ENCODE measurements around the gene IL6.
"Not testable (repeated sequence)": the region's sequence is repeated elsewhere in the genome, so short reads cannot be mapped to it uniquely, and the experiment has no call there.

IL6 gene

DNA sequence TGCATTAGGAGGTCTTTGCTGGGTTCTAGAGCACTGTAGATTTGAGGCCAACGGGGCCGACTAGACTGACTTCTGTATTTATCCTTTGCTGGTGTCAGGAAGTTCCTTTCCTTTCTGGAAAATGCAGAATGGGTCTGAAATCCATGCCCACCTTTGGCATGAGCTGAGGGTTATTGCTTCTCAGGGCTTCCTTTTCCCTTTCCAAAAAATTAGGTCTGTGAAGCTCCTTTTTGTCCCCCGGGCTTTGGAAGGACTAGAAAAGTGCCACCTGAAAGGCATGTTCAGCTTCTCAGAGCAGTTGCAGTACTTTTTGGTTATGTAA is 675 bp downstream of the IL6 start:
- DNase-seq (ENCODE audit: low spot score): no peak

DNA sequence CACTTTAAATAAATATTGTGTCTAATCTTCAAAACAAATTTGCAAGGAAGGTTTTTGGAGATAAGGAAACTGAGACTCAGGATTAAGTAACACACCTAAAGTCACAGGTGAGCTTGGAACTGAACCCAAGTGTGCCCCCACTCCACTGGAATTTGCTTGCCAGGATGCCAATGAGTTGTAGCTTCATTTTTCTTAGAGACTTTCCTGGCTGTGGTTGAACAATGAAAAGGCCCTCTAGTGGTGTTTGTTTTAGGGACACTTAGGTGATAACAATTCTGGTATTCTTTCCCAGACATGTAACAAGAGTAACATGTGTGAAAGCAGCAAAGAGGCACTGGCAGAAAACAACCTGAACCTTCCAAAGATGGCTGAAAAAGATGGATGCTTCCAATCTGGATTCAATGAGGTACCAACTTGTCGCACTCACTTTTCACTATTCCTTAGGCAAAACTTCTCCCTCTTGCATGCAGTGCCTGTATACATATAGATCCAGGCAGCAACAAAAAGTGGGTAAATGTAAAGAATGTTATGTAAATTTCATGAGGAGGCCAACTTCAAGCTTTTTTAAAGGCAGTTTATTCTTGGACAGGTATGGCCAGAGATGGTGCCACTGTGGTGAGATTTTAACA is 1.5 kb downstream of the IL6 start:
- peak; percentile 65 for DNase-seq (ENCODE audit: low spot score)

DNA sequence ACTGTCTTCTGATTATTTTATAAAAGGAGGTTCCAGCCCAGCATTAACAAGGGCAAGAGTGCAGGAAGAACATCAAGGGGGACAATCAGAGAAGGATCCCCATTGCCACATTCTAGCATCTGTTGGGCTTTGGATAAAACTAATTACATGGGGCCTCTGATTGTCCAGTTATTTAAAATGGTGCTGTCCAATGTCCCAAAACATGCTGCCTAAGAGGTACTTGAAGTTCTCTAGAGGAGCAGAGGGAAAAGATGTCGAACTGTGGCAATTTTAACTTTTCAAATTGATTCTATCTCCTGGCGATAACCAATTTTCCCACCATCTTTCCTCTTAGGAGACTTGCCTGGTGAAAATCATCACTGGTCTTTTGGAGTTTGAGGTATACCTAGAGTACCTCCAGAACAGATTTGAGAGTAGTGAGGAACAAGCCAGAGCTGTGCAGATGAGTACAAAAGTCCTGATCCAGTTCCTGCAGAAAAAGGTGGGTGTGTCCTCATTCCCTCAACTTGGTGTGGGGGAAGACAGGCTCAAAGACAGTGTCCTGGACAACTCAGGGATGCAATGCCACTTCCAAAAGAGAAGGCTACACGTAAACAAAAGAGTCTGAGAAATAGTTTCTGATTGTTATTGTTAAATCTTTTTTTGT is 2.3 kb downstream of the IL6 start:
- no peak for DNase-seq (ENCODE audit: low spot score)

DNA sequence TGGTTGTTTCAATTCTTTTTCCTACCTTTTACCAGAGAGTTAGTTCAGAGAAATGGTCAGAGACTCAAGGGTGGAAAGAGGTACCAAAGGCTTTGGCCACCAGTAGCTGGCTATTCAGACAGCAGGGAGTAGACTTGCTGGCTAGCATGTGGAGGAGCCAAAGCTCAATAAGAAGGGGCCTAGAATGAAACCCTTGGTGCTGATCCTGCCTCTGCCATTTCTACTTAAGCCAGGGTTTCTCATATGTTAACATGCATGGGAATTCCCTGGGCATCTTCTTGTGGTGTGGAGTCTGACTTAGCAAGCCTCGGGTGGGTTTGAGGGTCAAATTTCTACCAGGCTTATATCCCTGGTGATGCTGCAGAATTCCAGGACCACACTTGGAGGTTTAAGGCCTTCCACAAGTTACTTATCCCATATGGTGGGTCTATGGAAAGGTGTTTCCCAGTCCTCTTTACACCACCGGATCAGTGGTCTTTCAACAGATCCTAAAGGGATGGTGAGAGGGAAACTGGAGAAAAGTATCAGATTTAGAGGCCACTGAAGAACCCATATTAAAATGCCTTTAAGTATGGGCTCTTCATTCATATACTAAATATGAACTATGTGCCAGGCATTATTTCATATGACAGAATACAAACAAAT is 3.2 kb downstream of the IL6 start:
- no peak for DNase-seq (ENCODE audit: low spot score)

DNA sequence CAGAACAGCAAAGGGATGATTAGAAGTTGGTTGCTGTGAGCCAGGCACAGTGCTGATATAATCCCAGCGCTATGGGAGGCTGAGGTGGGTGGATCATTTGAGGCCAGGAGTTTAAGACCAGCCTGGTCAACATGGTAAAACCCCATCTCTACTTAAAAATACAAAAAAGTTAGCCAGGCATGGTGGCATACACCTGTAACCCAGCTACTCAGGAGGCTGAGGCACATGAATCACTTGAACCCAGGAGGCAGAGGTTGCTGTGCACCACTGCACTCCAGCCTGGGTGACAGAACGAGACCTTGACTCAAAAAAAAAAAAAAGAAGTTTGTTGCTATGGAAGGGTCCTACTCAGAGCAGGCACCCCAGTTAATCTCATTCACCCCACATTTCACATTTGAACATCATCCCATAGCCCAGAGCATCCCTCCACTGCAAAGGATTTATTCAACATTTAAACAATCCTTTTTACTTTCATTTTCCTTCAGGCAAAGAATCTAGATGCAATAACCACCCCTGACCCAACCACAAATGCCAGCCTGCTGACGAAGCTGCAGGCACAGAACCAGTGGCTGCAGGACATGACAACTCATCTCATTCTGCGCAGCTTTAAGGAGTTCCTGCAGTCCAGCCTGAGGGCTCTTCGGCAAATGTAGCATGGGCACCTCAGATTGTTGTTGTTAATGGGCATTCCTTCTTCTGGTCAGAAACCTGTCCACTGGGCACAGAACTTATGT is 4.1 kb downstream of the IL6 start:
- DNase-seq (ENCODE audit: low spot score): no peak

DNA sequence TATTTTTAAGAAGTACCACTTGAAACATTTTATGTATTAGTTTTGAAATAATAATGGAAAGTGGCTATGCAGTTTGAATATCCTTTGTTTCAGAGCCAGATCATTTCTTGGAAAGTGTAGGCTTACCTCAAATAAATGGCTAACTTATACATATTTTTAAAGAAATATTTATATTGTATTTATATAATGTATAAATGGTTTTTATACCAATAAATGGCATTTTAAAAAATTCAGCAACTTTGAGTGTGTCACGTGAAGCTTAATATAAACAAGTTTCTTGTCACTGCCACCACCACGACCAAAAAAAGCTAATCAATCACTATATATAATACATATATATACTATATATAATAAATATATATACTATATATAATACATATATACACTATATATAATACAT is 4.8 kb downstream of the IL6 start:
- no peak for DNase-seq (ENCODE audit: low spot score)

DNA sequence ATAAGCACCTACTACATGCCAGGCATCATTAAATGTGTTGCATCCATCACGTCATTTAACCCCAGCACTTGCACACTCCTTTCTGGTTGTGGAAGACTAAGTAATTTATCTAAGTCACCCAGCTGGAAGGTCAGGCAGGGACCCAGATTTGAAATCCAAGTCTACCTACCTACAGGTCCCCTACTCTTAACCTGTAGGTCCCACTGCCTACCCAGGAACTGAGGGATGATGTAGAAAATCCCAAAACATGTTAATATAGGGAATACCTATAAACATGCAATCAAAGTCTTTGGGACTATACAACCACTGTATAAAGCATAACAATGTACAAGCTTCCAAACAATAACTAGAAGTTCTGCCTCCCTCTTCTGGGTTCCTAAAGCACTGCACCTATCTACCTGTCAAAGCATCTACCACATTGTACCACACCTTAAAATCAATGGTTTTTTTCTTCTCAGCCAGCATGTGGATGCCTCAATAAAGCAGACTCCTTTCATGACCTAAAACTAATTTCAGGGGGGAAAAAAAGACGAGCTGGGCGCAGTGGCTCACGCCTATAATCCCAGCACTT is 5.6 kb downstream of the IL6 start:
- DNase-seq (ENCODE audit: low spot score): no peak

DNA sequence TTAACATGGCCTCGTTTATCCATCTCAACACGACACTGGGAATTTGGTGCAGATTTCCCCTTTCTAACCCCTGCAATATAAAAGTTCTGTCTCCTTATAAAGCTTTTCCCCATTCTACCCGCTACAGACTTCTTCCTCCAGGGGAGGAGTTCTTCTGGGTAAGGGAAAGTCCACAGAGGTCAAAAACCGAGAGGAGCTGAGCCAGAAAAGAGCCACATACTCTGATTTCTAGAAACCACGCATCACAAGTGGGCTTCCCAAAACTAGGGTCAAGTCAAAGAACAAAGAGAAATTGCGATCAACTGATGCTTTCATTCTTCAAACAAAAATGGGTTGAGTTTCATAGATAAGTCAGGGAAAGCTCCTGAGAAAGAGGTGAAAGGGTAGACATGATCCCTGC is 6.8 kb downstream of the IL6 start:
- DNase-seq (ENCODE audit: low spot score): no peak

DNA sequence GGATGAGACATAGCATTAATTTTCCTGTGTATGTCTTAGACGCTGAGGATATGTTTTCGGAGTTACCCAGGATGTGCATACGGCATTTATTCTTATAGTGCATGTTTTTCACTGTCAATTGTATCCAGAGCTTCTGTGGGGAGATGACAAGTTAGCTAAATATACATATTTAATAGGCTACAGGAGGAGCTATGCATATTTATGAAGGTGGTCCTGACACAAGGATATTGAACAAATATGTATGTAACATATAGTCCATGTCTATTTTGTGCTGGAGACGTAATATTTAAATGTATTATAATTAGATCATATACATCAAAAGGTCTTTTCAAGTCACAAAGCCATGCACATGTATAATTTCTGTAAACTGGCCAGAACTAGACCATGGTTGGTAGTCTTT is 16.0 kb downstream of the IL6 start:
- DNase-seq (ENCODE audit: low spot score): no peak

DNA sequence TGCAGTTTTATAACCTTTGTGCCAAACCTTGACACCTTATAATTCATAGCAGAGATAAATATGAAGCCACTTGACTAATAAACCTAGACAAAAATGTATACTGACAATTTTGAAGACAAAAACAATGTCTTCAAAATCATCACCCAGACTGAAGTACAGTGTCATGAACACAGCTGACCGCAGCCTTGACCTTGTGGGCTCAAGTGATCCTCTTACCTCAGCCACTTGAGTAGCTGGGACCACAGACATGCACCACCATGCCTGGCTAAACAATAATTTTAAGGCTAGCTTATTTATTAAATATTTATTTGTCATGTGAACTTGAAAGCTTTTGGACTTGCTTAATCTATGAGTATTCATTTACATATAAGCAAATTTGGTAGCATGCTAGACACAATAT is 24.3 kb downstream of the IL6 start:
- DNase-seq (ENCODE audit: low spot score): no peak

DNA sequence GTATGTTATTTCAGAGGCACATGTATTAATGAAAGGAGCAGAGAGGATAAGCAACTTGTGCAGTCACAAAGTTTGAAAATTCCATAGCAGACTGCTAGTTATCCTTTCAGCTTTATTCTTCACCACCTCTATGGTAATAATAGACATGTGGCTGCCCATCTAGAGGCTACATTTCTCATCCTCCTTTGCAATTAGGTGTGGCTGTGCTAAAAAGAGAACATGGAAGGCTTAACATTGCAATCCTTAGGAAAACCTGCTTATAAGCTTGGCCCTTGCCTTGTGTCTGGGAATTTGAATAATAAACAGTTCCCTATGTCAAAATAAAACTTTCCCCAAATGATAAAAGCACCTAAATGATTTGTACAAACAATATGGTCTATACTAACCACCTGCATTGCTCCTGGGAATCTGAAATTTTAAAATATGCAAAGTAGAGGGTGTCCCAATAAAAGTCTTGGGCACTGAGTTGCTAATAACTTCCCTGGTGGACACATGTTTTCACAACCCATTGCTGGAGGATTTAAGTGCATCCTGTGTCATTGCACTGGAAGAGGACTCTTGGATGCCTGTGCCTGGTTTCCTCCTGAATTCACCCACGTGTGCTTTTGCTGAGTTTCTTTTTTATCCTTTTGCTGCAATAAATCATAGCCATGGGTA is 30.5 kb downstream of the IL6 start:
- DNase-seq (ENCODE audit: low spot score): no peak

DNA sequence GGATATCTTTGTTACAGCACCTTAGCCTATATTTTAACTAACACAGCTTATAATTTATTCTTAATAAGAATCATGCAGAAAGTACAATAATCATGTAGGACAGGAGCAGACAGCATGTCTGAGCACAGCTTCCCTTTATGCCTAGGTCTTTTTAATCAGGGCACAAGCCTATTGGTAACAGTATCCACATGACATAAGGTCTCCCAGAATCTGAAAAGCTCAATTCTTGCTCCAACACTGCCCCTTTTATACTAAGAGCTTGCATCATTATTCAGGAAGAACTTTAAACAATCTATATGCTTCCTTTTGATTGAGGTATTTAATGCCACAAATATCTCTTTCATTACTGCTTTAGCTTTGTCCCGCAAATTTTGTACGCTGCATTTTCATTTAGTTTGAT is 31.6 kb downstream of the IL6 start:
- DNase-seq (ENCODE audit: low spot score): no peak

DNA sequence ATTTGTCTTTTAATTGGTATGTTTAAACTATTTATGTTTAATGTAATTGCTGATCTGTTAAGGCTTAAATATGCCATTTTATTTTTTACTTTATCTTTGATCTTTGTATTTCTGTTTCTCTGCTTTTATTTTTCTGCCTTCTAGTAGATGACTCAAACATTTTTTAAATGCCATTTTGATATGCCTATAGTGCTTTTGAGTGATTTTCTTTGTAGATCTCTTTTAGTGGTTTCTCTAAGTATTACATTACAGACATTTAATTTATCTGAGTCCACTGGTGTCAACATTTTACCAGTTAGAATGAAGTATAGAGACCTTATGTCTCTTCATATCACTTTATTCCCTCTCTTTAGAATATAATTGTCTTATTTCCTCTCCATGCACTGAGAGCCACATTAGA is 32.7 kb downstream of the IL6 start:
- DNase-seq (ENCODE audit: low spot score): no peak

DNA sequence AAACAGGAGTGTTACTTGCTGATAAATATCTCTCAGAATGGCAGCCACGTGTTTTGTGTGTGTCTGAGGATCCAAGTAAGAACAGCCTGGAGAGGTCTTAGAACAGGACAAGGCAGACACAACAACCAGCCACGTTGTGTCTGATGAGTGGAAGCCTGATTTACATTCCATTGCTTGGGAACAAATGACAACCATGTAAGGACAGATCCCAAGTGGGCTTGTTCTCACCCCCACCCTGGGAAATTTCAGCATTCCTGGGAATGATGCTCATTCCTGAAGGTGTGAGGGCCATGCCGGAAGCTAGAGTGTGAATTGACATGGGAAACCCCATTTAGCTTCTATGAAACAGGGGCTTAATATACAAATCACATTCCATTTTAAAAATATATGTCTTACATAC is 35.9 kb downstream of the IL6 start:
- DNase-seq (ENCODE audit: low spot score): no peak

DNA sequence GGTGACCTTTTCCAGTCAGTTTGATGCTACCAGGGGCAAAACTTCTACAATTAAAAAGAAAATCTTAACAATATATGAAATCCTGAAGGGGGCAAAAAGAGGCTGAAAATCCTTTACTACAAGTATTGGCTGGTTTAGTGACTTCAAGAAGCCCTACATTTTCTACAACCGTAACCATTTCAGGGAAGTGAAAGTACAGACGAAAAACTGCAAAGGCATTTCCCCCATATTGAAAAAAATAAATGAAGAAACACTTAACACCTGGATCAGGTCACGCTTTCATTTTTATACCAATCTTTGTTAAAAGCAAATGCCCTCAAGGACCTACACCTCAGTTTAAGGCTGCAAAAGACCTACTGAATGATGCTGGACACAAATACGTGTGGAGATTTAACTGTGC is 38.6 kb downstream of the IL6 start:
- no peak for DNase-seq (ENCODE audit: low spot score)

DNA sequence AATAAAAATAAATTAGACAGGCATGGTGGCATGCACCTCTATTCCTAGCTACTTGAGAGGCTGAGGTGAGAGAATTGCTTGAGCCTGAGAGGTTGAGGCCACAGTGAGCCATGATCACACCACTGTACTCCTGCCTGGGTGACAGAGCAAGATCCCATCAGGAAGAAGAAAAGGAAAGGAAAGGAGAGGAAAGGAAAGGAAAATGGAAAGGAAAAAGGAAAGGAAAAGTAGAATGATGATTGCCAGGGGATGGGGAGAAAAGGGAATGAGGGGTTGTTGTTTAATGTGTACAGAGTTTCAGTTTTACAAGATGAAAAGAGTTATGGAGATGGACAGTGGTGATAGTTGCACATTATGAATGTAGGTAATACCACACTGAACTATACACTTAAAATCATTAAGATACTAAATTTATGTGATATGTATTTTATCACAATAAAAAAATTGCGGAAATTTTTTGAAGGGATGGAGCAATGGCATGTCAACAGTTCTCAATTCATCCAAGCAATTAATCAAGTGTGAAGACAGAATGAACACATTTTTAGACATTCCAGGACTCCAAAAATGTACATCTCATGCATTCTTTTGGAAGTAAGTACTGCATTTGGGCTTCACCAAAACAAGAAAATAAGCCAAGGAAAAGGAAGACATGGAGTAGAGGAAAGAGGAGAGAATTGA is 44.3 kb downstream of the IL6 start:
- DNase-seq (ENCODE audit: low spot score): no peak

DNA sequence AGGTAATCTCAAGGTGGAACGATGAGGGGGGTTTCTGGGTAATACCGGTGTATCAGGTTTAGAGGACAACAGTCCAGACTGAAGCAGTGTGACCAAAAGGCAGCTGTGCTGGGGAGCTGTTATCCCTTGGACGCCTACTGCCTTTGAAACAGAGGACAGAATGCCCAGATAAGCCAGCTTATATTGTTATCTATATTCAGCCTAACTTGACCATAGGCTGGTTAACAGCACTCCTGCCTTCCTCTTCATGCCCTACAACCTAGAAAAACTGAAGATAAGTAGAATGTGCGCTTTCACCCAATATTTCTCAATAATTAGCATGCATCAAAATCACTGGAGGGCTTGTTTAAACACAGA is 44.9 kb downstream of the IL6 start:
- DNase-seq (ENCODE audit: low spot score): no peak

DNA sequence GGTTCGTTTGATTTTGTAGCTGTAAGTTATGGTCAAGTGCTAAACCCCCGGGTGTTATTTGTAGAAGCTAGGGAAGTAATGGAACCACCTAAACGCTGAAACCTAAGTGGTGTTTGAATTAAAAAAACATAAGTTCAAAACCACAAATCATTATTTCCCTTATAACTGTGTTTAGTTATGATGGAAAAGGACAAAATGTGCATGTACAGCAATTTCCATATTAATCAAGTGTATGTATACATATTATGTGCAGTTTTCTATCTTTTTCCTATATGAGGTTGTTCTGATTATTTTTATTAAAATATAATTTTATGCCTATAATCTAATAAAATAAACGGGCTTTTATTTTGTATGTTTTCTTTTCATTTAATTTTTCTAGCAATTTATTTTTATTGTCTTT is 45.9 kb downstream of the IL6 start:
- no peak for DNase-seq (ENCODE audit: low spot score)

DNA sequence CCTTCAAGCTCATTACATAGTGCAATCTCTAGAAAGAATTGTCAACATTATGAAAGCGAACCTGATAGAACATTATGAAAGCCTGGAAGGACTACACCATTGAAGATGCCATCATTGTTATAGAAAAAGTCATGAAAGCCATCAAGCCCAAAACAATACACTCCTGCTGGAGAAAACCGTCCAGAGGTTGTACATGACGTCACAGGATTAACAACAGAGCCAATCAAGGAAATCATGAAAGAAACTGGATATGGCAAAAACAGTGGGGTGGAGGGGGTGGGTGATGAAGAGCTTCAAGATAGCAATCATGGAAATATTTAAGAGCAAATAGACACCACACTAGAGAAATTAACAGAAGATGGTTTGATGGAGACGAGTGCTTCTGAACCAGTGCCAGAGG is 50.0 kb downstream of the IL6 start:
- no peak for DNase-seq (ENCODE audit: low spot score)

DNA sequence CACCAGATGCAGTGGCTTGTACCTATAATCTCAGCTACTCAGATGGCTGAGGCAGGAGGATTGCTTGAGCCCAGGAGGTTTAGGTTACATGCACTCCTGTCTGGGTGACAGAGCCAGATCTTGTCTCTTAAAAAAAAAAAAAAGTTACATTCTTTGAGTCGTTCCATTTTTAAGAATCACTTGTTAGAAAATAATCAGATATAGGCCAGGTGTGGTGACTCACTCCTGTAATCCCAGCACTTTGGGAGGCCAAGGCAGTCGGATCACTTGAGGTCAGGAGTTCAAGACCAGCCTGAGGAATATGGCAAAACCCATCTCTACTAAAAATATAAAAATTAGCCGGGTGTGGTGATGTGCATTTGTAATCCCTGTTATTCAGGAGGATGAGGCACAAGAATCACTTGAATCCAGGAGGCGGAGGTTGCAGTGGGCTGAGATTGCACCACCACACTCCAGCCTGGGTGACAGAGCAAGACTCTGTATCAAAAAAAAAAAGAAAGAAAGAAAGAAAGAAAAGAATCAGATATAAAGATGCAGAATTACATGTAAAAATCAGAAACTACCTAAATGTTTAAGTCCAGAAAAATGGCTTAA is 52.8 kb downstream of the IL6 start:
- DNase-seq (ENCODE audit: low spot score): not testable (repeated sequence)

DNA sequence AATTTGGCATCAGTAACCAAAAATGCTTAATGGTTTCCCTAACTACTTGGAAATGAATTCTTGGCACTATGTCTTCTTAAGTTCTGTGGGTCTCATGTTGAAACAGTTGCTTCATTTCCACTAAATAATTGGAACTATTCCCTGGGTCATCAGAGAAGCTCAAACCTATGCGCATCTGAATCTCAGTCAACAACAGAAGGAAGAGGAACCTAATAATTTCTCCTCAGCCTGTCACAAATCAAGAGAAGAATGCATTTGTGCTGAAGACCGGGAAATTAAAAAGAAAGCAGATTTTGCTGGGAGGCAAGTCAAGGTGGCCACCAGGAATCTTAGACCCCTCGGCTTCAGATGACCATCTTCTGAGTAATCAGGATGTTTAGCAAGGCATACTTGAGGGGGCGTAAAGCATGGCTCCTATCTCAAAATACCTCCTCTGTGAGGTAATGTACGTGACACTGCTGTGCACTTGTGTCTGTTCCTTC is 54.3 kb downstream of the IL6 start:
- peak; percentile 28 for DNase-seq (ENCODE audit: low spot score)
